RWPE1 (cell line): ENCODE measurements around the gene CDX2.

ENCODE experiments used
- CTCF ChIA-PET: fragments of 350-600 bp; sonication (Branson Sonifier 250); formaldehyde crosslinking; extraction: SDS; loops from one replicate; lab custom pipeline; 2021; lab: Yijun Ruan, JAX
- POLR2A ChIA-PET: fragments of 400-600 bp; formaldehyde crosslinking; extraction: SDS; loops from one replicate; lab custom pipeline; 2020; ENCODE audit warnings: antibody characterized with exemption; ENCODE audit not compliant: low non-redundant PET; lab: Yijun Ruan, JAX
- DNase-seq: peaks from one replicate; pipeline ENCODE4 v3.0.0; 2012; ENCODE audit warnings: low spot score
- H3K27ac ChIP-seq: fragments of 450-650 bp; 2 replicates; pipeline ENCODE4 v1.5.1; 2017
- TF ChIP-seq, protein P1 (sequence below): fragments of 450-650 bp; conservative IDR thresholded peaks from 2 replicates; pipeline ENCODE4 v1.5.1; 2017; ENCODE audit warnings: low read depth, mild to moderate bottlenecking

CDX2 gene

DNA sequence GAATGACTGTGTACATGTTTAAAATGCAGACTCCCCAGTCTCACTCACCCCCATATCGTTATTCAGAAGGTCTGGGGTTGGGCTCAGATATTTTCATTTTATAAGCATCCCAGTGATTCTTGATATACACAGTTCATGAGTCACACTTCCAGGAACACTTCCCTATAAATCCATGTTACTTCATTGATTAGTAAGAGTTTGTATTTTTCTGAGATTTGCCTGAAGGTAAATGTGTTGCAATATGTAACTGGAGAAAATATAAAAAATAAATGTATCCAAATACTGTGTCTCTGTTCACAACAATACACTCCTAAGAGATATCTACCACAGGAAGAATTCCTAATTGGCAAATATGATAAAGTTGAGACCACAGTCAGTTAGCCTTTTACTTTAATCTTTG, 56.0 kb downstream of the CDX2 start:
- TF ChIP-seq, protein P1, sequence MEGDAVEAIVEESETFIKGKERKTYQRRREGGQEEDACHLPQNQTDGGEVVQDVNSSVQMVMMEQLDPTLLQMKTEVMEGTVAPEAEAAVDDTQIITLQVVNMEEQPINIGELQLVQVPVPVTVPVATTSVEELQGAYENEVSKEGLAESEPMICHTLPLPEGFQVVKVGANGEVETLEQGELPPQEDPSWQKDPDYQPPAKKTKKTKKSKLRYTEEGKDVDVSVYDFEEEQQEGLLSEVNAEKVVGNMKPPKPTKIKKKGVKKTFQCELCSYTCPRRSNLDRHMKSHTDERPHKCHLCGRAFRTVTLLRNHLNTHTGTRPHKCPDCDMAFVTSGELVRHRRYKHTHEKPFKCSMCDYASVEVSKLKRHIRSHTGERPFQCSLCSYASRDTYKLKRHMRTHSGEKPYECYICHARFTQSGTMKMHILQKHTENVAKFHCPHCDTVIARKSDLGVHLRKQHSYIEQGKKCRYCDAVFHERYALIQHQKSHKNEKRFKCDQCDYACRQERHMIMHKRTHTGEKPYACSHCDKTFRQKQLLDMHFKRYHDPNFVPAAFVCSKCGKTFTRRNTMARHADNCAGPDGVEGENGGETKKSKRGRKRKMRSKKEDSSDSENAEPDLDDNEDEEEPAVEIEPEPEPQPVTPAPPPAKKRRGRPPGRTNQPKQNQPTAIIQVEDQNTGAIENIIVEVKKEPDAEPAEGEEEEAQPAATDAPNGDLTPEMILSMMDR = no peak
- no peak overlapping the region for H3K27ac ChIP-seq
- ChIA-PET CTCF (no interaction called here), POLR2A (no interaction called here)
- peak; percentile 33 for DNase-seq

DNA sequence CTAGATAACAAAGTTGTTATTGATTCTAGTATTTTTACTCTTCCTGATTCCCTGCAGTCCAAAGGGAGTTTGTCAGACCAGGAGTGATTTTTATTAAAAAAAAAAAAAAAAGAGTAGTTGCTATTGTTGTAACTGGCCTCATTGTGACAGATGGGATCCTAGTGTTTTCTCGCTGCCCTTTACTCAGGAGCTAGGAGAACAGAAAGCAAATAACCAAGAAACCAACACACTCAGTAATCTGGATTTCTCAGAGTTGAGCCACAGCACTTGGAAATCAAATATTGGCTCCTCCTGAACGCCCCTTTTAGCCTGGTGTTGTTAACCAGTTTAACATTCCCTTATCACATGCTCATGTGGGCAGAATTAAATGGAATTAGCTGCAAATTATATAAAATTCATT, 57.6 kb downstream of the CDX2 start:
- POLR2A ChIA-PET = no interaction called here
- CTCF ChIA-PET = no interaction called here
- no peak overlapping the region for H3K27ac ChIP-seq
- DNase-seq = no peak
- TF ChIP-seq, protein P1 = no peak
